Endothelial cell of umbilical vein (primary cell): Measurements from ENCODE around the gene MORC3. TPM values are rescaled to one million over a fixed set of nuclear protein-coding genes. Genes with fewer than 3 reads are reported as not detected.

Experiments used
- BruUV-seq: library from RNA; stranded (reverse); fragments of 400-500 nt; replicated peaks from 2 replicates; lab custom pipeline; 2021; lab: Mats Ljungman, UMichigan
- CTCF ChIA-PET: fragments of 300-600, 350-600 bp; sonication (Branson Sonifier 250); formaldehyde crosslinking; loops from one replicate; lab custom pipeline; 2021; ENCODE audit warnings: antibody characterized with exemption, inconsistent platforms; lab: Charles Lee
- POLR2A ChIA-PET: fragments of 300-600, 350-600 bp; sonication (Branson Sonifier 250); formaldehyde crosslinking; loops from one replicate; lab custom pipeline; 2021; ENCODE audit warnings: antibody characterized with exemption, inconsistent platforms; lab: Charles Lee
- DNase-seq: peaks from one replicate; pipeline ENCODE4 v3.0.0-alpha.2; 2011; ENCODE audit warnings: low read depth, low spot score
- FAIRE-seq: peaks from 2 replicates; lab custom pipeline; 2011; peaks lifted over from hg19 to GRCh38; lab: Jason Lieb, UNC
- H2AFZ ChIP-seq: 2 replicates; pipeline ENCODE4 v1.6.0; 2012; ENCODE audit warnings: low read depth, low read length, control low read depth, inconsistent platforms
- H3K27ac ChIP-seq: 2 replicates; pipeline ENCODE4 v1.5.1; 2011; ENCODE audit warnings: low read depth, mild to moderate bottlenecking, control low read depth, low read length, moderate library complexity; ENCODE audit not compliant: insufficient read depth
- H3K27me3 ChIP-seq, 2 experiments: 2 replicates each; pipeline versions ENCODE4 v1.6.0 to v1.6.1; 2011; ENCODE audit warnings: low read length in 2 of 2, mixed read lengths in 1 of 2; ENCODE audit not compliant: control insufficient read depth in 2 of 2, insufficient read depth in 2 of 2
- H3K36me3 ChIP-seq, 2 experiments: 2 replicates in 1 of 2; 3 replicates in 1 of 2; pipeline ENCODE4 v1.5.1; 2011; ENCODE audit warnings: low read length in 2 of 2, mild to moderate bottlenecking in 1 of 2, moderate library complexity in 1 of 2; ENCODE audit not compliant: control insufficient read depth in 2 of 2, insufficient read depth in 2 of 2; ENCODE audit errors: extremely low read depth in 1 of 2
- H3K4me1 ChIP-seq: 3 replicates; pipeline ENCODE4 v1.5.1; 2011; ENCODE audit warnings: mild to moderate bottlenecking, low read length; ENCODE audit not compliant: control insufficient read depth, insufficient read depth; ENCODE audit errors: extremely low read depth
- H3K4me2 ChIP-seq: 2 replicates; pipeline ENCODE4 v1.6.1; 2011; ENCODE audit warnings: low read length, control low read depth, mixed read lengths; ENCODE audit not compliant: insufficient read depth
- H3K4me3 ChIP-seq, 3 experiments: fragments of 200-600 bp in 1 of 3; sonication (generic), shearing (Covaris generic) in 1 of 3; replicated peaks in 1 of 3; 2 replicates each; pipeline ENCODE4 v1.5.1; 2011 to 2016; ENCODE audit warnings: control low read depth in 3 of 3, low read length in 3 of 3, mild to moderate bottlenecking in 2 of 3, inconsistent platforms in 1 of 3, low read depth in 1 of 3, moderate library complexity in 1 of 3; ENCODE audit not compliant: insufficient read depth in 1 of 3
- H3K79me2 ChIP-seq: 2 replicates; pipeline ENCODE4 v1.6.0; 2012; ENCODE audit warnings: low read length, inconsistent platforms; ENCODE audit not compliant: control insufficient read depth, insufficient read depth
- H3K9ac ChIP-seq: replicated peaks from 2 replicates; pipeline ENCODE3; 2011; ENCODE audit warnings: low read length, control low read depth; ENCODE audit not compliant: insufficient read depth; ENCODE audit errors: extremely low read depth
- H3K9me1 ChIP-seq: replicated peaks from 3 replicates; pipeline ENCODE4 v1.6.0; 2011; ENCODE audit warnings: mild to moderate bottlenecking, low read length; ENCODE audit not compliant: control insufficient read depth, insufficient read depth; ENCODE audit errors: extremely low read depth
- H3K9me3 ChIP-seq: replicated peaks from 2 replicates; pipeline ENCODE4 v1.5.1; 2012; ENCODE audit warnings: low read length, inconsistent platforms; ENCODE audit not compliant: control insufficient read depth, insufficient read depth
- H4K20me1 ChIP-seq: replicated peaks from 2 replicates; pipeline ENCODE3; 2011; ENCODE audit warnings: mild to moderate bottlenecking, low read length; ENCODE audit not compliant: control insufficient read depth, insufficient read depth; ENCODE audit errors: extremely low read depth
- CTCF ChIP-seq, 2 donors: IDR thresholded peaks; 1 replicate in 1 of 2; 2 replicates in 1 of 2; pipeline ENCODE4 v1.5.1; 2011; ENCODE audit warnings: low read length in 2 of 2, mild to moderate bottlenecking in 2 of 2, moderate library complexity in 2 of 2, control low read depth in 1 of 2, inconsistent platforms in 1 of 2, low read depth in 1 of 2; ENCODE audit not compliant: insufficient read depth in 1 of 2; ENCODE audit errors: extremely low read depth in 1 of 2
- EZH2 ChIP-seq: IDR thresholded peaks from 2 replicates; pipeline ENCODE4 v1.6.1; 2012; ENCODE audit warnings: borderline replicate concordance, low read depth, mild to moderate bottlenecking, moderate library complexity, low read length, inconsistent platforms; ENCODE audit not compliant: severe bottlenecking
- FOS ChIP-seq: IDR thresholded peaks from 2 replicates; pipeline ENCODE4 v1.6.1; 2011; ENCODE audit warnings: mild to moderate bottlenecking, low read length, moderate library complexity, borderline replicate concordance; ENCODE audit not compliant: insufficient read depth
- GATA2 ChIP-seq: IDR thresholded peaks from 2 replicates; pipeline ENCODE4 v1.7.0; 2011; ENCODE audit warnings: low read depth, mild to moderate bottlenecking, moderate library complexity, mixed read lengths, low read length; ENCODE audit not compliant: insufficient read length, insufficient read depth
- JUN ChIP-seq: IDR thresholded peaks from 2 replicates; pipeline ENCODE4 v1.6.1; 2011; ENCODE audit warnings: borderline replicate concordance, low read depth; ENCODE audit not compliant: insufficient read length, insufficient read depth
- MAX ChIP-seq: IDR thresholded peaks from 2 replicates; pipeline ENCODE4 v1.6.1; 2011; ENCODE audit not compliant: insufficient read depth, insufficient read length
- MYC ChIP-seq: IDR thresholded peaks from one replicate; pipeline ENCODE4 v1.6.1; 2011; ENCODE audit warnings: mild to moderate bottlenecking, low read depth, low read length
- POLR2A ChIP-seq: IDR thresholded peaks from 2 replicates; pipeline ENCODE4 v1.6.1; 2012; ENCODE audit warnings: low read depth, mild to moderate bottlenecking, control low read depth, low read length
- POLR2AphosphoS5 ChIP-seq: IDR thresholded peaks from 2 replicates; pipeline ENCODE4 v1.6.1; 2012; ENCODE audit warnings: low read depth, mild to moderate bottlenecking, control low read depth, low read length, moderate library complexity; ENCODE audit not compliant: insufficient read depth
- dilution Hi-C: fragments of 300-500 bp; cut with MboI; formaldehyde crosslinking; loops from one replicate; pipeline ENCODE4 v1.15.0; 2019; ENCODE audit warnings: low sequenced_read_pairs; ENCODE audit not compliant: extremely low pct_ligation_motif_present
- intact Hi-C: fragments of 100-400 bp; cut with micrococcal nuclease; formaldehyde crosslinking; loops from one replicate; pipeline ENCODE4 v1.10.0; 2022
- polyA plus RNA-seq, 4 experiments: library from polyadenylated mRNA; depleted of rRNA in 3 of 4; stranded (reverse) in 3 of 4; unstranded in 1 of 4; fragments of >200 nt; gene quantifications; 2 replicates each; pipeline versions ENCODE4 v1.2.1 to v1.2.3, GENCODE V29; 2011 to 2012; ENCODE audit warnings: missing spikeins in 1 of 4
- total RNA-seq: library from RNA; stranded (reverse); gene quantifications from 2 replicates; pipeline ENCODE4 v1.2.3, GENCODE V29; 2021

MORC3 gene
- total and polyA plus RNA-seq, 2 donors (not counting 3 experiments of a cell fraction or from before 2014, with no cell fraction given): 7.3 to 25.3 TPM

GRCh38 chr21:36420571-36421339 is 100.8 kb downstream of the MORC3 start:
- no TSS peak for BruUV-seq
- Histone ChIP-seq H3K4me2 (no peak overlapping the region), H3K9me3 (no peaks in the 10 kb centered on the region), H3K9me1 (no peaks in the 10 kb centered on the region), H3K27me3 (no peaks in the 10 kb centered on the region), H3K79me2 (no peaks in the 10 kb centered on the region), H4K20me1 (no peaks in the 10 kb centered on the region), H3K4me3 (no peak overlapping the region), H2AFZ (no peak overlapping the region), H3K27ac (no peak overlapping the region), H3K9ac (no peak overlapping the region), H3K36me3 (no peaks in the 10 kb centered on the region), H3K4me1 (peaks cover 2% of the 10 kb centered on the region)
- CTCF ChIA-PET: interaction anchor here (1.4 to 2.0 kb wide), 7 partner anchors 9 to 507 kb away, joined by 3 to 11 read pairs (median 7); no protein-coding TSS in a partner anchor
- POLR2A ChIA-PET: no interaction called here
- TF ChIP-seq POLR2AphosphoS5: no peak
- TF ChIP-seq FOS: no peak
- no peak for TF ChIP-seq GATA2
- TF ChIP-seq MAX: no peak
- no peak for TF ChIP-seq EZH2
- TF ChIP-seq MYC: no peak
- no peak for TF ChIP-seq JUN
- TF ChIP-seq CTCF (IDR thresholded peaks at IDR 0.05; ENCODE audit: extremely low read depth in 1 of 2, insufficient read depth in 1 of 2, low read depth in 1 of 2, low read length in 2 of 2): no peak
- no peak for TF ChIP-seq POLR2A
- DNase-seq: no peak
- intact Hi-C loops (loop anchor here (1.0 to 5.0 kb wide), 7 partner anchors 84 to 507 kb away; no protein-coding TSS in a partner anchor), dilution Hi-C loops (no loop called here)
- FAIRE-seq: no peak
